H1 (cell line): ENCODE measurements around the gene C5orf24. TPM values are rescaled to one million over a fixed set of nuclear protein-coding genes. Genes with fewer than 3 reads are reported as not detected.

Experiments
- CTCF ChIA-PET: fragments of 300-600 bp; sonication (Branson Sonifier 250); formaldehyde crosslinking; loops from one replicate; lab custom pipeline; 2021; ENCODE audit not compliant: partially characterized antibody; lab: Charles Lee
- POLR2A ChIA-PET: fragments of 300-600 bp; sonication (Branson Sonifier 250); formaldehyde crosslinking; loops from one replicate; lab custom pipeline; 2021; ENCODE audit warnings: inconsistent platforms; ENCODE audit not compliant: partially characterized antibody; lab: Charles Lee
- DNase-seq, 2 experiments: peaks; one replicate each; pipeline versions ENCODE4 v3.0.0 to v3.0.0-alpha.2; 2010 to 2022; ENCODE audit warnings: low spot score in 2 of 2, low read depth in 1 of 2, mixed read lengths in 1 of 2
- FAIRE-seq: peaks from 2 replicates; lab custom pipeline; 2011; peaks lifted over from hg19 to GRCh38; lab: Jason Lieb, UNC
- H2AFZ ChIP-seq: 2 replicates; pipeline ENCODE4 v1.8.1; 2012; ENCODE audit warnings: low read length, inconsistent platforms
- H2AK5ac ChIP-seq: 2 replicates; pipeline ENCODE4 v1.6.1; 2013; ENCODE audit warnings: low read depth, low read length
- H2BK120ac ChIP-seq: replicated peaks from 2 replicates; pipeline ENCODE3; 2013; ENCODE audit warnings: low read depth, low read length, inconsistent platforms
- H2BK12ac ChIP-seq: 2 replicates; pipeline ENCODE4 v1.6.1; 2013; ENCODE audit warnings: low read depth, low read length
- H2BK15ac ChIP-seq: 2 replicates; pipeline ENCODE4 v1.6.1; 2013; ENCODE audit warnings: low read length
- H2BK20ac ChIP-seq: 2 replicates; pipeline ENCODE4 v1.6.1; 2013; ENCODE audit warnings: low read length
- H2BK5ac ChIP-seq: 2 replicates; pipeline ENCODE4 v1.6.1; 2013; ENCODE audit warnings: low read depth, low read length
- H3K14ac ChIP-seq: 2 replicates; pipeline ENCODE4 v1.6.1; 2013; ENCODE audit warnings: inconsistent platforms; ENCODE audit not compliant: insufficient read length
- H3K18ac ChIP-seq: 2 replicates; pipeline ENCODE4 v1.6.1; 2013; ENCODE audit warnings: low read length; ENCODE audit errors: extremely low read depth
- H3K23ac ChIP-seq: 2 replicates; pipeline ENCODE4 v1.6.1; 2013; ENCODE audit warnings: inconsistent platforms; ENCODE audit not compliant: insufficient read length
- H3K23me2 ChIP-seq: 2 replicates; pipeline ENCODE4 v1.6.1; 2013; ENCODE audit warnings: low read depth, low read length
- H3K27ac ChIP-seq: 2 replicates; pipeline ENCODE4 v1.6.1; 2011; ENCODE audit warnings: low read depth, low read length, inconsistent platforms
- H3K27me3 ChIP-seq, 4 experiments: replicated peaks in 1 of 4; 1 replicate in 1 of 4; 2 replicates in 3 of 4; pipeline versions ENCODE4 v1.6.1 to v1.8.1; 2011 to 2013; ENCODE audit warnings: low read length in 3 of 4, mild to moderate bottlenecking in 3 of 4, inconsistent platforms in 2 of 4, mixed read lengths in 2 of 4, moderate library complexity in 1 of 4; ENCODE audit not compliant: control insufficient read depth in 3 of 4, insufficient read depth in 3 of 4; ENCODE audit errors: extremely low read depth in 1 of 4
- H3K36me3 ChIP-seq, 4 experiments: 2 replicates each; pipeline versions ENCODE4 v1.6.1 to v1.8.1; 2011 to 2013; ENCODE audit warnings: mild to moderate bottlenecking in 4 of 4, low read length in 3 of 4, moderate library complexity in 2 of 4, control low read depth in 1 of 4, inconsistent platforms in 1 of 4; ENCODE audit not compliant: insufficient read depth in 4 of 4, control insufficient read depth in 2 of 4
- H3K4ac ChIP-seq: replicated peaks from 2 replicates; pipeline ENCODE3; 2013; ENCODE audit warnings: low read length, low read depth, mixed read lengths, inconsistent platforms; ENCODE audit not compliant: insufficient read length
- H3K4me1 ChIP-seq, 4 experiments: replicated peaks in 1 of 4; 1 replicate in 1 of 4; 2 replicates in 3 of 4; pipeline versions ENCODE4 v1.6.1 to v1.8.1; 2011 to 2013; ENCODE audit warnings: low read length in 3 of 4, inconsistent platforms in 2 of 4, mixed read lengths in 1 of 4; ENCODE audit not compliant: insufficient read depth in 4 of 4, control insufficient read depth in 3 of 4
- H3K4me2 ChIP-seq, 2 experiments: 2 replicates each; pipeline versions ENCODE4 v1.6.1 to v1.8.1; 2011 to 2013; ENCODE audit warnings: low read depth in 2 of 2, low read length in 2 of 2, control low read depth in 1 of 2, inconsistent platforms in 1 of 2, mild to moderate bottlenecking in 1 of 2; ENCODE audit not compliant: insufficient read depth in 1 of 2
- H3K4me3 ChIP-seq, 4 experiments: fragments of 200-600, 300-600 bp in 1 of 4; sonication (generic), shearing (Covaris generic), sonication (Bioruptor Twin) in 1 of 4; 2 replicates each; pipeline versions ENCODE4 v1.5.1 to v1.8.1; 2011 to 2016; ENCODE audit warnings: low read length in 4 of 4, low read depth in 3 of 4, control low read depth in 2 of 4, inconsistent platforms in 2 of 4, mild to moderate bottlenecking in 2 of 4, mixed read lengths in 1 of 4, moderate library complexity in 1 of 4; ENCODE audit not compliant: insufficient read depth in 2 of 4; ENCODE audit errors: extremely low read depth in 1 of 4
- H3K56ac ChIP-seq: replicated peaks from 2 replicates; pipeline ENCODE3; 2013; ENCODE audit warnings: low read depth, mild to moderate bottlenecking, mixed read lengths, low read length, inconsistent platforms; ENCODE audit not compliant: insufficient read length
- H3K79me1 ChIP-seq: 2 replicates; pipeline ENCODE4 v1.6.1; 2013; ENCODE audit warnings: low read depth, low read length, control low read depth
- H3K79me2 ChIP-seq, 2 experiments: 2 replicates each; pipeline versions ENCODE4 v1.6.1 to v1.8.1; 2012 to 2013; ENCODE audit warnings: low read length in 2 of 2, mild to moderate bottlenecking in 2 of 2, inconsistent platforms in 1 of 2; ENCODE audit not compliant: insufficient read depth in 2 of 2, control insufficient read depth in 1 of 2
- H3K9ac ChIP-seq, 4 experiments: replicated peaks in 1 of 4; 1 replicate in 1 of 4; 2 replicates in 3 of 4; pipeline versions ENCODE4 v1.6.1 to v1.8.1; 2011 to 2013; ENCODE audit warnings: low read depth in 3 of 4, low read length in 3 of 4, control low read depth in 2 of 4, mild to moderate bottlenecking in 2 of 4, moderate library complexity in 2 of 4, inconsistent platforms in 1 of 4; ENCODE audit errors: extremely low read depth in 1 of 4
- H3K9me3 ChIP-seq, 2 experiments: 2 replicates each; pipeline versions ENCODE4 v1.6.1 to v1.8.1; 2012 to 2013; ENCODE audit warnings: mild to moderate bottlenecking in 2 of 2, moderate library complexity in 2 of 2, control low read depth in 1 of 2, inconsistent platforms in 1 of 2, low read depth in 1 of 2, low read length in 1 of 2, mixed read lengths in 1 of 2; ENCODE audit not compliant: insufficient read depth in 2 of 2
- H4K20me1 ChIP-seq, 2 experiments: replicated peaks in 1 of 2; 2 replicates each; pipeline versions ENCODE3 to v1.8.1; 2011 to 2013; ENCODE audit warnings: inconsistent platforms in 2 of 2, low read length in 2 of 2, mild to moderate bottlenecking in 1 of 2; ENCODE audit not compliant: insufficient read depth in 2 of 2, control insufficient read depth in 1 of 2
- H4K5ac ChIP-seq: 2 replicates; pipeline ENCODE4 v1.6.1; 2013; ENCODE audit warnings: low read length, low read depth, mixed read lengths, inconsistent platforms; ENCODE audit not compliant: insufficient read length
- H4K8ac ChIP-seq: 2 replicates; pipeline ENCODE4 v1.8.0; 2013; ENCODE audit warnings: mild to moderate bottlenecking, moderate library complexity, low read length, inconsistent platforms; ENCODE audit not compliant: insufficient read depth; ENCODE audit errors: extremely low read depth
- H4K91ac ChIP-seq: replicated peaks from 2 replicates; pipeline ENCODE3; 2013; ENCODE audit warnings: low read length, mixed read lengths, inconsistent platforms; ENCODE audit not compliant: insufficient read length
- CHD1 ChIP-seq: IDR thresholded peaks from 2 replicates; pipeline ENCODE4 v1.6.1; 2012; ENCODE audit warnings: low read depth, low read length, improper control_type of control experiment
- CTBP2 ChIP-seq: IDR thresholded peaks from 2 replicates; pipeline ENCODE4 v1.7.0; 2011; ENCODE audit warnings: borderline replicate concordance, mild to moderate bottlenecking, moderate library complexity, mixed read lengths, low read length; ENCODE audit not compliant: insufficient read depth, insufficient read length
- JUN ChIP-seq: IDR thresholded peaks from 2 replicates; pipeline ENCODE4 v1.6.1; 2011; ENCODE audit warnings: low read depth, mild to moderate bottlenecking, improper control_type of control experiment, low read length
- POLR2AphosphoS5 ChIP-seq: IDR thresholded peaks from 2 replicates; pipeline ENCODE4 v1.6.1; 2011; ENCODE audit warnings: low read depth, low read length
- RBBP5 ChIP-seq: IDR thresholded peaks from 2 replicates; pipeline ENCODE4 v1.7.1; 2012; ENCODE audit warnings: low read depth, mild to moderate bottlenecking, inconsistent platforms, low read length, moderate library complexity, borderline replicate concordance
- TCF12 ChIP-seq: IDR thresholded peaks from 2 replicates; pipeline ENCODE4 v1.6.1; 2011; ENCODE audit warnings: low read depth, mild to moderate bottlenecking, low read length
- TEAD4 ChIP-seq: IDR thresholded peaks from 2 replicates; pipeline ENCODE4 v1.6.1; 2012; ENCODE audit warnings: low read depth, low read length, inconsistent platforms, mixed read lengths
- USF2 ChIP-seq: IDR thresholded peaks from 2 replicates; pipeline ENCODE4 v1.6.1; 2011; ENCODE audit warnings: low read length, improper control_type of control experiment
- WGBS, 2 experiments: shearing (Covaris generic) in 1 of 2; methylation state at CpG; one replicate each; pipeline versions ENCODE4 v1.1.6 to v1.1.7; 2013 to 2015; ENCODE audit warnings: low lambda C conversion rate in 2 of 2, mixed read lengths in 2 of 2, inconsistent platforms in 1 of 2, low coverage in 1 of 2, missing lambda C conversion rate in 1 of 2; ENCODE audit not compliant: insufficient replicate concordance in 2 of 2, insufficient coverage in 1 of 2, insufficient read length in 1 of 2; ENCODE audit errors: extremely low coverage in 1 of 2, missing lambda C conversion rate in 1 of 2; 5-methylcytosine and 5-hydroxymethylcytosine counted together
- polyA plus RNA-seq, 7 experiments: library from polyadenylated mRNA; depleted of rRNA in 3 of 7; stranded (reverse) in 5 of 7; unstranded in 2 of 7; fragments of >200 nt in 5 of 7; fragments of 200-250 nt in 2 of 7; gene quantifications; 1 replicate in 5 of 7; 2 replicates in 1 of 7; 4 replicates in 1 of 7; pipeline versions ENCODE4 v1.2.1 to v1.2.3, GENCODE V29; 2011 to 2013; ENCODE audit warnings: missing spikeins in 2 of 7, mixed read lengths in 2 of 7
- total RNA-seq: library from RNA; stranded (reverse); fragmentation: NEBNext Ultra II Directional; extraction: Animal tissue kit (Norgen Biotek cat#: 25700); gene quantifications from 2 replicates; pipeline ENCODE4 v1.2.1, GENCODE V29; 2021

Gene C5orf24
- total and polyA plus RNA-seq, 2 of the 8 experiments (the other 6 are each of a cell fraction or from before 2014, with no cell fraction given): 11.1 to 20.2 TPM

- Histone ChIP-seq H3K27ac (no peak overlapping the region), H3K9ac (no peak overlapping the region), H3K36me3 (no peaks in the 10 kb centered on the region), H4K5ac (no peak overlapping the region), H2BK5ac (no peak overlapping the region), H3K79me2 (no peaks in the 10 kb centered on the region; a peak in 2 of 4 replicates), H3K56ac (no peak overlapping the region), H2BK20ac (no peak overlapping the region), H3K27me3 (no peaks in the 10 kb centered on the region), H3K4me3 (no peak overlapping the region), H3K23me2 (peaks cover 7% of the 10 kb centered on the region), H4K20me1 (no peaks in the 10 kb centered on the region), H3K79me1 (0 out of 2 replicates have a peak, but pooled peaks cover 3% of the 10 kb centered on the region), H3K9me3 (no peaks in the 10 kb centered on the region), H2BK12ac (no peak overlapping the region), H3K14ac (no peak overlapping the region), H2BK15ac (no peak overlapping the region), H2AFZ (no peak overlapping the region), H3K4me1 (peaks cover 0 to 6% (median 2%) of the 10 kb centered on the region in 4 experiments; a peak in 2 of 7 replicates), H3K4ac (no peak overlapping the region), H4K91ac (no peak overlapping the region), H4K8ac (no peak overlapping the region), H2BK120ac (no peak overlapping the region), H2AK5ac (no peak overlapping the region), H3K4me2 (no peak overlapping the region), H3K18ac (no peak overlapping the region), H3K23ac (no peak overlapping the region)
- TF ChIP-seq TCF12: no peak
- no peak for TF ChIP-seq POLR2AphosphoS5
- no peak for TF ChIP-seq USF2
- no peak for TF ChIP-seq CTBP2
- no peak for TF ChIP-seq CHD1
- TF ChIP-seq RBBP5: no peak
- TF ChIP-seq TEAD4: no peak
- no peak for TF ChIP-seq JUN
- DNase-seq: no peak
- no peak for FAIRE-seq
- CTCF ChIA-PET: no interaction called here
- 92% methylated on average over 3 of the region's 3 CpGs; no CpG with 5 or more reads in 1 of the 2 experiments for WGBS, 2 experiments
- POLR2A ChIA-PET: interaction anchor here (0.9 kb wide), 1 partner anchor 34 kb away, joined by 4 read pairs; the partner anchor contains the start of gene C5orf24
Measured at GRCh38 chr5:134879456-134879855, 33.7 kb downstream of the C5orf24 start.
